ENCODE results near the gene EDRF1. TPM values are rescaled to one million over a fixed set of nuclear protein-coding genes. Genes with fewer than 3 reads are reported as not detected.

EDRF1 gene
- total RNA-seq (2021) (27.5 to 32.9 TPM (median 29.2 TPM) in 3 replicates), Bru-seq, nascent RNA (percentile 90 among the genes with signal in this experiment)
- long read RNA-seq, experiment 1, full-length matches to known transcripts = 89 of 136 reads
- long read RNA-seq, experiment 1, partial matches to known transcripts = 21 of 136 reads
- long read RNA-seq, experiment 1, other reads (novel, unspliced or antisense) = 26 of 136 reads
- long read RNA-seq, experiment 2, full-length matches to known transcripts = 2 of 19 reads
- long read RNA-seq, experiment 2, partial matches to known transcripts = 10 of 19 reads
- long read RNA-seq, experiment 2, other reads (novel, unspliced or antisense) = 7 of 19 reads
- long read RNA-seq, experiment 3, full-length matches to known transcripts = 1 of 2 reads
- long read RNA-seq, experiment 3, partial matches to known transcripts = 1 of 2 reads
- long read RNA-seq, experiment 3, other reads (novel, unspliced or antisense) = 0 of 2 reads

DNA sequence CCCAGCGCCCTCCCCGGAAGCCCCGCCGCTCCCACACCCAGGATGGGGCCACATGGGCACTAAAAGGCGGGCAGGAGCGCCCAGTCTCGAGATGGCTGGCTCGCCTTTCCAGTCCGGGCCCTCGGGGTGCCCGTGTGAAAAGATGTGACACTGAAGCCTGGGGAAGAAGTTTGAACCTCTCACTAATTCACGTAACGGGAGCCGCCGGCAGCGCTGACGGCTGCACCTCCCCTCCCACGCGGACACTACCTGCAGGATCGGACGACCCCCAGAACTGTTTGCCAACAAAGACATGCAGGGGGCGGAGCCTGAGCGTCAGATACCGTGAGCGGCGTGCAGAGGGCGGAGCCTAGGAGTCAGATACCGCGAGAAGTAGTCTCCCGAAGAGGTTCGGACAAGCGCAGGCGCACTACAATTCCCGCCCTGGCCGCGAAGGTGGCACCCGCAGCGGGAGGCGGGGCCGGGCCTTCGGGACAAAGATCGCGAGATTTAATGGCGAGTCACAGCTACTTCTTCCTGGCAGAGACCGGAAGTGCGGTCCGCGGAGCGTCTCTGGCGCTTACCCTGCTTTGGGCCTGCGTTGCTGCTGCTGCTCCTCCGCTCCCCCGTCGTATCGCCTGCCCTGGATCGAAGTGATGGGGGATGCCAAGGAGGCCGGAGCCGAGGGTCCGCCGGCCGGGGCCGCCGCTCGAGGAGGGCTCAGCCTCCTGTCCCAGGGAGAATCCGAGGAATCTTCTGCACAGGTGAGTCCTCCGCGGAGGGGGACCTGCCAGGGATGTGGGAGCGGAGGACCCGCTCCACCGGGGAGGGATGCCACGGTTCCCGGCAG lies at the start of gene EDRF1:
EDRF1 (plus strand) TSS at position 537 of the 829 bp plus-strand sequence; CDS start at position 636, 99 bp downstream.
- Mint-ChIP-seq H3K4me1 (peaks cover 11% of the 10 kb centered on the region), H3K27me3 (ENCODE audit: low read depth) (peaks cover 10% of the 10 kb centered on the region), H3K9me3 (peaks cover 6% of the 10 kb centered on the region), H3K4me3 (peak within 1 kb of the TSS; percentile 95), H3K27ac (peak within 1 kb of the TSS; percentile 96), H3K36me3 (peaks cover 33% of the 10 kb centered on the region)
- ATAC-seq (peak; percentile 98), DNase-seq (ENCODE audit: low spot score) (peak; percentile 99)
- ChIA-PET POLR2A (interaction anchor here (0.7 kb wide), 1 partner anchor 88 kb away, joined by 3 read pairs; no protein-coding TSS in a partner anchor), CTCF (interaction anchor here (0.6 to 1.0 kb wide), 3 partner anchors 12 to 271 kb away, joined by 3 to 4 read pairs (median 3); no protein-coding TSS in a partner anchor)
- TF ChIP-seq RELA (CRISPR knock-in tag; IDR thresholded peaks at IDR 0.05; ENCODE audit: borderline replicate concordance) = no peak
- TF ChIP-seq FOXP1 (CRISPR knock-in tag; IDR thresholded peaks at IDR 0.05; ENCODE audit: borderline replicate concordance) = peak; percentile 95
- peak; percentile 61; the same call in 1 of the 2 replicates for TF ChIP-seq KAT7 (CRISPR knock-in tag; IDR thresholded peaks at IDR 0.05; ENCODE audit: borderline replicate concordance)
- peak; percentile 83 for TF ChIP-seq NR1H2 (CRISPR knock-in tag; IDR thresholded peaks at IDR 0.05)
- peak; percentile 78; the same call in 1 of the 2 replicates for TF ChIP-seq ESRRA (CRISPR knock-in tag; IDR thresholded peaks at IDR 0.05; ENCODE audit: borderline replicate concordance)
- TF ChIP-seq ATF2 (CRISPR knock-in tag; IDR thresholded peaks at IDR 0.05; ENCODE audit: borderline replicate concordance, low read depth) = peak; percentile 32; the same call in 1 of the 2 replicates
- TF ChIP-seq CREB1 (CRISPR knock-in tag; IDR thresholded peaks at IDR 0.05) = 0 out of 2 replicates have a peak, but pooled peaks have one; percentile 17
- TF ChIP-seq FOXJ3 (CRISPR knock-in tag; IDR thresholded peaks at IDR 0.05; ENCODE audit: borderline replicate concordance) = no peak
- TF ChIP-seq RORB (CRISPR knock-in tag; IDR thresholded peaks at IDR 0.05) = no peak
- TF ChIP-seq, protein P1, sequence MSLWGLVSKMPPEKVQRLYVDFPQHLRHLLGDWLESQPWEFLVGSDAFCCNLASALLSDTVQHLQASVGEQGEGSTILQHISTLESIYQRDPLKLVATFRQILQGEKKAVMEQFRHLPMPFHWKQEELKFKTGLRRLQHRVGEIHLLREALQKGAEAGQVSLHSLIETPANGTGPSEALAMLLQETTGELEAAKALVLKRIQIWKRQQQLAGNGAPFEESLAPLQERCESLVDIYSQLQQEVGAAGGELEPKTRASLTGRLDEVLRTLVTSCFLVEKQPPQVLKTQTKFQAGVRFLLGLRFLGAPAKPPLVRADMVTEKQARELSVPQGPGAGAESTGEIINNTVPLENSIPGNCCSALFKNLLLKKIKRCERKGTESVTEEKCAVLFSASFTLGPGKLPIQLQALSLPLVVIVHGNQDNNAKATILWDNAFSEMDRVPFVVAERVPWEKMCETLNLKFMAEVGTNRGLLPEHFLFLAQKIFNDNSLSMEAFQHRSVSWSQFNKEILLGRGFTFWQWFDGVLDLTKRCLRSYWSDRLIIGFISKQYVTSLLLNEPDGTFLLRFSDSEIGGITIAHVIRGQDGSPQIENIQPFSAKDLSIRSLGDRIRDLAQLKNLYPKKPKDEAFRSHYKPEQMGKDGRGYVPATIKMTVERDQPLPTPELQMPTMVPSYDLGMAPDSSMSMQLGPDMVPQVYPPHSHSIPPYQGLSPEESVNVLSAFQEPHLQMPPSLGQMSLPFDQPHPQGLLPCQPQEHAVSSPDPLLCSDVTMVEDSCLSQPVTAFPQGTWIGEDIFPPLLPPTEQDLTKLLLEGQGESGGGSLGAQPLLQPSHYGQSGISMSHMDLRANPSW (CRISPR knock-in tag; conservative IDR thresholded peaks at IDR 0.05; ENCODE audit: low read depth) = no peak
- no peak for TF ChIP-seq EMX1 (CRISPR knock-in tag; IDR thresholded peaks at IDR 0.05)
- no peak for TF ChIP-seq ZNF423 (CRISPR knock-in tag; IDR thresholded peaks at IDR 0.05)
- TF ChIP-seq ELF4 (CRISPR knock-in tag; IDR thresholded peaks at IDR 0.05; ENCODE audit: low read depth) = peak; percentile 84
- 0 out of 2 replicates have a peak, but pooled peaks have one; percentile 28 for TF ChIP-seq NFYB (CRISPR knock-in tag; conservative IDR thresholded peaks at IDR 0.05; ENCODE audit: low read depth)
- no peak for TF ChIP-seq CBFB (CRISPR knock-in tag; IDR thresholded peaks at IDR 0.05; ENCODE audit: low read depth)
- 0 out of 2 replicates have a peak, but pooled peaks have one; percentile 21 for TF ChIP-seq TCF7 (CRISPR knock-in tag; IDR thresholded peaks at IDR 0.05; ENCODE audit: low read depth)
- peak; percentile 69 for TF ChIP-seq SMAD4 (CRISPR knock-in tag; IDR thresholded peaks at IDR 0.05)
- no peak for TF ChIP-seq ERG (CRISPR knock-in tag; IDR thresholded peaks at IDR 0.05)
- no peak for TF ChIP-seq ATF3 (CRISPR knock-in tag; conservative IDR thresholded peaks at IDR 0.05)
- TF ChIP-seq NFATC4 (CRISPR knock-in tag; IDR thresholded peaks at IDR 0.05) = no peak
- TF ChIP-seq CTCF (IDR thresholded peaks at IDR 0.05) = no peak
- 0 out of 2 replicates have a peak, but pooled peaks have one; percentile 57 for TF ChIP-seq PREB (CRISPR knock-in tag; IDR thresholded peaks at IDR 0.05; ENCODE audit: borderline replicate concordance)
- TF ChIP-seq HMGA2 (CRISPR knock-in tag; IDR thresholded peaks at IDR 0.05) = no peak
- no peak for TF ChIP-seq OVOL2 (CRISPR knock-in tag; IDR thresholded peaks at IDR 0.05; ENCODE audit: borderline replicate concordance)
- TF ChIP-seq USF2 (CRISPR knock-in tag; IDR thresholded peaks at IDR 0.05) = 0 out of 2 replicates have a peak, but pooled peaks have one; percentile 34
- peak; percentile 72; the same call in 1 of the 2 replicates for TF ChIP-seq JUN (CRISPR knock-in tag; IDR thresholded peaks at IDR 0.05)
